Activated CD4-positive, alpha-beta T cell treated with anti-CD3 and anti-CD28 coated beads, Interleukin-2, amount 50 U/mL, for 4 hours (primary cell): ENCODE data around the gene PTPRM.
"Not testable (repeated sequence)": the region's sequence is repeated elsewhere in the genome, so short reads cannot be mapped to it uniquely, and the experiment has no call there.

Source experiments
- DNase-seq, 2 experiments: peaks; one replicate each; pipeline ENCODE4 v3.0.0-alpha.2; 2020

Gene PTPRM

GRCh38 chr18:8413189-8413588, 846.1 kb downstream of the PTPRM start:
- no peak for DNase-seq

GRCh38 chr18:8413751-8414150, 846.6 kb downstream of the PTPRM start:
- no peak for DNase-seq

- no peak for DNase-seq
Observed at GRCh38 chr18:8416212-8417019, 849.3 kb downstream of the PTPRM start.

- no peak for DNase-seq
Observed at GRCh38 chr18:8422391-8422790, 855.3 kb downstream of the PTPRM start.

- no peak for DNase-seq
Observed at GRCh38 chr18:8423051-8423557, 856.0 kb downstream of the PTPRM start.

GRCh38 chr18:8424481-8424880, 857.4 kb downstream of the PTPRM start:
- DNase-seq = no peak

GRCh38 chr18:8424917-8425725, 858.0 kb downstream of the PTPRM start:
- DNase-seq = no peak

GRCh38 chr18:8426401-8426800, 859.3 kb downstream of the PTPRM start:
- no peak for DNase-seq

GRCh38 chr18:8427339-8427738, 860.2 kb downstream of the PTPRM start:
- DNase-seq = no peak

GRCh38 chr18:8428951-8429350, 861.8 kb downstream of the PTPRM start:
- DNase-seq = no peak

GRCh38 chr18:8431036-8431435, 863.9 kb downstream of the PTPRM start:
- DNase-seq = no peak

GRCh38 chr18:8433323-8433722, 866.2 kb downstream of the PTPRM start:
- DNase-seq = no peak

GRCh38 chr18:8433771-8434170, 866.7 kb downstream of the PTPRM start:
- no peak for DNase-seq

GRCh38 chr18:8435376-8435775, 868.3 kb downstream of the PTPRM start:
- DNase-seq = no peak

GRCh38 chr18:8439055-8439454, 871.9 kb downstream of the PTPRM start:
- no peak for DNase-seq

- no peak for DNase-seq
Observed at GRCh38 chr18:8443505-8443904, 876.4 kb downstream of the PTPRM start.

GRCh38 chr18:8446936-8447335, 879.8 kb downstream of the PTPRM start:
- not testable (repeated sequence) for DNase-seq

- no peak for DNase-seq
Observed at GRCh38 chr18:8448130-8448529, 881.0 kb downstream of the PTPRM start.

GRCh38 chr18:8450013-8450412, 882.9 kb downstream of the PTPRM start:
- DNase-seq = no peak

GRCh38 chr18:8450898-8451665, 884.0 kb downstream of the PTPRM start:
- no peak for DNase-seq

GRCh38 chr18:8453528-8453927, 886.4 kb downstream of the PTPRM start:
- no peak for DNase-seq

- no peak for DNase-seq
Observed at GRCh38 chr18:8454136-8454535, 887.0 kb downstream of the PTPRM start.
